HCT116 (cell line): ENCODE data around the gene PIK3R4.

Source experiments
- ATF3 ChIP-seq: IDR thresholded peaks from 2 replicates; pipeline ENCODE4 v1.6.1; 2012
- CTCF ChIP-seq, 3 experiments: fragments of 200-600 bp in 1 of 3; sonication (generic) in 1 of 3; IDR thresholded peaks in 2 of 3; conservative IDR thresholded peaks in 1 of 3; 2 replicates each; pipeline ENCODE4 v1.5.1; 2012 to 2017; ENCODE audit warnings: low read depth in 2 of 3, low read length in 2 of 3, antibody characterized with exemption in 1 of 3, borderline replicate concordance in 1 of 3, control low read depth in 1 of 3, mild to moderate bottlenecking in 1 of 3, mixed read lengths in 1 of 3, mixed run types in 1 of 3, moderate library complexity in 1 of 3; ENCODE audit not compliant: insufficient read depth in 1 of 3
- EZH2 ChIP-seq: fragments of 200-600 bp; sonication (generic); IDR thresholded peaks from 2 replicates; pipeline ENCODE4 v1.6.1; 2017; ENCODE audit warnings: antibody characterized with exemption, mixed run types
- FOSL1 ChIP-seq: IDR thresholded peaks from 2 replicates; pipeline ENCODE4 v1.6.1; 2012; ENCODE audit warnings: low read depth
- POLR2AphosphoS5 ChIP-seq: IDR thresholded peaks from 2 replicates; pipeline ENCODE4 v1.6.1; 2011; ENCODE audit warnings: mild to moderate bottlenecking, low read depth, low read length, moderate library complexity
- REST ChIP-seq: IDR thresholded peaks from 2 replicates; pipeline ENCODE4 v1.6.1; 2012; ENCODE audit warnings: low read depth
- ZBTB33 ChIP-seq: IDR thresholded peaks from 2 replicates; pipeline ENCODE4 v1.6.1; 2011; ENCODE audit warnings: mild to moderate bottlenecking, low read length, moderate library complexity; ENCODE audit not compliant: insufficient replicate concordance; ENCODE audit errors: extremely low read depth

- TF ChIP-seq ZBTB33 (no peak), CTCF (IDR thresholded peaks at IDR 0.05 in 2 of 3, conservative IDR thresholded peaks at IDR 0.05 in 1 of 3; ENCODE audit: borderline replicate concordance in 1 of 3, insufficient read depth in 1 of 3, low read depth in 2 of 3, low read length in 2 of 3) (no peak), POLR2AphosphoS5 (no peak), EZH2 (no peak), FOSL1 (no peak), REST (no peak), ATF3 (no peak)
These were observed 59.8 kb downstream of the PIK3R4 start for GRCh38 chr3:130686833-130687232.
